Gastrocnemius medialis (tissue), 4 donors: ENCODE results near the gene NUDT8.

Experiments used
- CTCF ChIP-seq, 5 experiments: fragments of 450-650 bp in 3 of 5; fragments of 200-600 bp in 2 of 5; sonication (generic) in 2 of 5; IDR thresholded peaks in 4 of 5; conservative IDR thresholded peaks in 1 of 5; 1 replicate in 4 of 5; 2 replicates in 1 of 5; pipeline ENCODE4 v1.5.1; 2016 to 2019; ENCODE audit warnings: antibody characterized with exemption in 5 of 5, mild to moderate bottlenecking in 3 of 5, moderate library complexity in 3 of 5
- POLR2A ChIP-seq, 2 donors: fragments of 450-650 bp; IDR thresholded peaks; one replicate each; pipeline ENCODE4 v1.6.1; 2017; ENCODE audit warnings: antibody characterized with exemption in 2 of 2, mild to moderate bottlenecking in 2 of 2, moderate library complexity in 2 of 2

GRCh38 chr11:67627441-67627811, 2.3 kb downstream of the NUDT8 start:
- TF ChIP-seq CTCF (IDR thresholded peaks at IDR 0.05 in 4 of 5, conservative IDR thresholded peaks at IDR 0.05 in 1 of 5) = no peak
- TF ChIP-seq POLR2A (IDR thresholded peaks at IDR 0.05) = no peak
